Colonic mucosa (tissue), 4 donors: Measurements from ENCODE around the gene HOXC5. TPM values are rescaled to one million over a fixed set of nuclear protein-coding genes. Genes with fewer than 3 reads are reported as not detected.

ENCODE experiments used
- DNase-seq: peaks from one replicate; pipeline ENCODE4 v3.0.0-alpha.2; 2020
- H3K27ac ChIP-seq: fragments of 200-600 bp; one replicate; pipeline ENCODE4 v1.8.0; 2021
- H3K27me3 ChIP-seq: fragments of 200-600 bp; one replicate; pipeline ENCODE4 v1.8.0; 2021
- H3K36me3 ChIP-seq: fragments of 200-600 bp; one replicate; pipeline ENCODE4 v1.8.0; 2021
- H3K4me1 ChIP-seq: fragments of 200-600 bp; one replicate; pipeline ENCODE4 v1.8.0; 2021; ENCODE audit warnings: mild to moderate bottlenecking
- H3K4me3 ChIP-seq: fragments of 200-600 bp; one replicate; pipeline ENCODE4 v1.8.0; 2021
- H3K9ac ChIP-seq, 2 donors: one replicate each; pipeline ENCODE4 v1.7.0; 2013; ENCODE audit warnings: control low read depth in 2 of 2, low read depth in 2 of 2, low read length in 2 of 2
- H3K9me3 ChIP-seq: fragments of 200-600 bp; one replicate; pipeline ENCODE4 v1.8.0; 2021
- CTCF ChIP-seq: fragments of 200-600 bp; IDR thresholded peaks from one replicate; pipeline ENCODE4 v1.8.0; 2022; ENCODE audit warnings: antibody characterized with exemption, mild to moderate bottlenecking
- intact Hi-C: fragments of 100-400 bp; cut with DNase I; formaldehyde crosslinking; loops from one replicate; pipeline ENCODE4 v1.14.1; 2022
- total RNA-seq, 2 donors: library from RNA; stranded (reverse); fragmentation: NEBNext Ultra II Directional in 1 of 2; extraction: Animal tissue kit (Norgen Biotek cat#: 25700) in 1 of 2; gene quantifications; one replicate each; pipeline ENCODE4 v1.2.1, GENCODE V29; 2021
- donor health status: healthy.
- donor health status: DM: no; HTN: no; CAD: no.
- donor health status: DM: no; HTN: no; CAD: no.

The HOXC5 gene
- total RNA-seq, 2 donors from 2014 or later = not detected

GRCh38 chr12:54029529-54030441 lies 3.1 kb upstream of the HOXC5 start:
- Histone ChIP-seq H3K27me3 (peaks cover 94% of the 10 kb centered on the region), H3K9me3 (no peaks in the 10 kb centered on the region), H3K4me3 (no peak overlapping the region), H3K4me1 (no peaks in the 10 kb centered on the region), H3K27ac (no peak overlapping the region), H3K9ac (no peak overlapping the region), H3K36me3 (no peaks in the 10 kb centered on the region)
- intact Hi-C loops = loop anchor here (5.0 kb wide), 2 partner anchors 163 to 173 kb away; no protein-coding TSS in a partner anchor
- no peak for TF ChIP-seq CTCF
- DNase-seq = no peak

- Histone ChIP-seq H3K36me3 (no peaks in the 10 kb centered on the region), H3K27ac (no peak overlapping the region), H3K9ac (no peak overlapping the region), H3K4me3 (no peak overlapping the region), H3K9me3 (no peaks in the 10 kb centered on the region), H3K27me3 (peaks cover 97% of the 10 kb centered on the region), H3K4me1 (no peaks in the 10 kb centered on the region)
- intact Hi-C loops = loop anchor here (5.0 kb wide), 1 partner anchor 162 kb away; no protein-coding TSS in a partner anchor
- no peak for DNase-seq
- TF ChIP-seq CTCF = no peak
These were observed 2.4 kb upstream of the HOXC5 start for GRCh38 chr12:54030442-54030801.

GRCh38 chr12:54030889-54031471 lies 1.9 kb upstream of the HOXC5 start:
- TF ChIP-seq CTCF = no peak
- no peaks in the 10 kb centered on the region for H3K9me3 ChIP-seq
- no peak overlapping the region for H3K4me3 ChIP-seq
- intact Hi-C loops = loop anchor here (5.0 kb wide), 1 partner anchor 161 kb away; no protein-coding TSS in a partner anchor
- no peak for DNase-seq
- no peak overlapping the region for H3K9ac ChIP-seq
- H3K4me1 ChIP-seq = no peaks in the 10 kb centered on the region
- no peaks in the 10 kb centered on the region for H3K36me3 ChIP-seq
- peaks cover 97% of the 10 kb centered on the region for H3K27me3 ChIP-seq
- H3K27ac ChIP-seq = no peak overlapping the region

- H3K36me3 ChIP-seq = no peaks in the 10 kb centered on the region
- no peak overlapping the region for H3K9ac ChIP-seq
- intact Hi-C loops = loop anchor here (5.0 kb wide), 1 partner anchor 161 kb away; no protein-coding TSS in a partner anchor
- H3K27ac ChIP-seq = no peak overlapping the region
- DNase-seq = no peak
- no peaks in the 10 kb centered on the region for H3K9me3 ChIP-seq
- peaks cover 97% of the 10 kb centered on the region for H3K27me3 ChIP-seq
- no peak for TF ChIP-seq CTCF
- H3K4me1 ChIP-seq = no peaks in the 10 kb centered on the region
- no peak overlapping the region for H3K4me3 ChIP-seq
These were observed 1.4 kb upstream of the HOXC5 start for GRCh38 chr12:54031480-54031879.

GRCh38 chr12:54032086-54032619 lies 697 bp upstream of the HOXC5 start:
- Histone ChIP-seq H3K27ac (no peak overlapping the region), H3K4me3 (no peak overlapping the region), H3K27me3 (peaks cover 97% of the 10 kb centered on the region), H3K4me1 (no peaks in the 10 kb centered on the region), H3K9ac (no peak overlapping the region), H3K9me3 (no peaks in the 10 kb centered on the region), H3K36me3 (no peaks in the 10 kb centered on the region)
- intact Hi-C loops = loop anchor here (5.0 kb wide), 1 partner anchor 160 kb away; no protein-coding TSS in a partner anchor
- TF ChIP-seq CTCF = no peak
- no peak for DNase-seq
